ENCODE data around the gene SLC7A6OS.

The SLC7A6OS gene

GRCh38 chr16:68324336-68324735 lies 13.6 kb upstream of the SLC7A6OS start:
- Histone ChIP-seq H3K9ac (ENCODE audit: low read length) (no peak overlapping the region), H3K4me1 (ENCODE audit: control insufficient read depth, low read depth, low read length) (no peaks in the 10 kb centered on the region), H3K4me3 (ENCODE audit: low read length) (no peak overlapping the region), H3K27ac (ENCODE audit: low read depth, low read length) (no peak overlapping the region), H2BK15ac (replicated peaks; ENCODE audit: low read depth) (no peak overlapping the region), H4K5ac (ENCODE audit: low read length) (no peak overlapping the region), H3K79me2 (ENCODE audit: control insufficient read depth, insufficient read depth, low read length) (no peaks in the 10 kb centered on the region), H2BK120ac (ENCODE audit: low read depth, low read length) (no peak overlapping the region), H3K27me3 (ENCODE audit: insufficient read depth, low read length, poor library complexity) (no peaks in the 10 kb centered on the region), H3K4me2 (ENCODE audit: low read length) (no peak overlapping the region), H3K56ac (ENCODE audit: low read length) (no peak overlapping the region), H3K4ac (ENCODE audit: low read depth, low read length) (no peak overlapping the region), H4K8ac (ENCODE audit: low read depth, low read length) (no peak overlapping the region), H3K23ac (ENCODE audit: low read length) (no peak overlapping the region), H3K36me3 (ENCODE audit: control insufficient read depth, insufficient read depth, low read length) (peaks cover 9% of the 10 kb centered on the region), H2AK5ac (ENCODE audit: low read length) (no peak overlapping the region), H3K79me1 (ENCODE audit: low read length) (no peaks in the 10 kb centered on the region), H2BK5ac (ENCODE audit: low read length) (no peak overlapping the region), H3K18ac (ENCODE audit: low read length) (no peak overlapping the region)
- no CpG with 5 or more reads among the region's 5 CpGs for WGBS (ENCODE audit: extremely low coverage, insufficient coverage, low lambda C conversion rate)
- DNase-seq, result no peak

DNA sequence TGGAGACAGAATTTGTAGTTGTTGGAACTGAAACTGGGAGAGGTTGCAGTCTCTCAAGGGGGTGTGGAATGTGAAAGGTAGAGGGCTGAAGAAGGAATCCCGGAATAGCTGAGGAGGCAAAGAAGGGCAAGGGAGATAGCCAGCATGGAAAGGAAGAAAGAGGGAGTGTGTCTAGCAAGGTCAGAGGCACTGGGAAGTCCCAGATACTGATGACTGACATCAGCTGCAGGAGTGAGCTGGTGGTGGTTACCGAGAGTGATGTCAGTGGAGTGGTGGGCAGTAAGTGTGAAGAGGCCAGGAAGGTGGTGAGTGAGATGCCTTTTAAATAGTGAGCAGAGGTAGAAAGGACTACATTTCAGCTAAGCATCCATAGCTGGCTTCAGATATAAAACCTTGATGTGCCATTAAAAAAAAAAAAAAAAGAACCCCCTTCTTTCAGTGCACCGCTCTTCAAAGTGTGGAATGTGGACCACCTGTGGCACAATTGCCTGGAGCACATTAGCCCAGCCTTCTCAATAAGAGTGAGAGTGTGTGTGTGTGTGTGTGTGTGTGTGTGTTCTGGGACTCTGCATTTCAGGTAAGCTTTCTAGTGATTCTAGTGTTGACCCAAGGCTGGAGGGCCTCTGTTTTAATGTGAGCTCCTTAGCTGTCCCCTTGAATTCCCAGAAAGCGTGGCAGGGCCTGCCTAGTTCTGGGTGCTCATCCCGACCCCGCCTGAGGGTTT lies 8.6 kb upstream of the SLC7A6OS start:
- H3K79me1 ChIP-seq (ENCODE audit: low read length), result no peaks in the 10 kb centered on the region
- H3K4ac ChIP-seq (ENCODE audit: low read depth, low read length), result no peak overlapping the region
- no peak overlapping the region for H4K5ac ChIP-seq (ENCODE audit: low read length)
- H3K79me2 ChIP-seq (ENCODE audit: control insufficient read depth, insufficient read depth, low read length), result no peaks in the 10 kb centered on the region
- no peak overlapping the region for H3K18ac ChIP-seq (ENCODE audit: low read length)
- WGBS (ENCODE audit: extremely low coverage, insufficient coverage, low lambda C conversion rate), result no CpG with 5 or more reads among the region's 6 CpGs
- no peak overlapping the region for H3K23ac ChIP-seq (ENCODE audit: low read length)
- H2AK5ac ChIP-seq (ENCODE audit: low read length), result no peak overlapping the region
- no peaks in the 10 kb centered on the region for H3K4me1 ChIP-seq (ENCODE audit: control insufficient read depth, low read depth, low read length)
- H2BK15ac ChIP-seq (replicated peaks; ENCODE audit: low read depth), result no peak overlapping the region
- H4K8ac ChIP-seq (ENCODE audit: low read depth, low read length), result no peak overlapping the region
- no peak overlapping the region for H2BK120ac ChIP-seq (ENCODE audit: low read depth, low read length)
- H3K27ac ChIP-seq (ENCODE audit: low read depth, low read length), result no peak overlapping the region
- H2BK5ac ChIP-seq (ENCODE audit: low read length), result no peak overlapping the region
- H3K27me3 ChIP-seq (ENCODE audit: insufficient read depth, low read length, poor library complexity), result no peaks in the 10 kb centered on the region
- no peak overlapping the region for H3K9ac ChIP-seq (ENCODE audit: low read length)
- H3K4me3 ChIP-seq (ENCODE audit: low read length), result no peak overlapping the region
- peak; percentile 51 for DNase-seq
- H3K36me3 ChIP-seq (ENCODE audit: control insufficient read depth, insufficient read depth, low read length), result peaks cover 5% of the 10 kb centered on the region
- H3K56ac ChIP-seq (ENCODE audit: low read length), result no peak overlapping the region
- no peak overlapping the region for H3K4me2 ChIP-seq (ENCODE audit: low read length)

- Histone ChIP-seq H3K4me1 (ENCODE audit: control insufficient read depth, low read depth, low read length) (no peaks in the 10 kb centered on the region), H2AK5ac (ENCODE audit: low read length) (no peak overlapping the region), H3K79me1 (ENCODE audit: low read length) (peaks cover 6% of the 10 kb centered on the region), H2BK15ac (replicated peaks; ENCODE audit: low read depth) (no peak overlapping the region), H3K18ac (ENCODE audit: low read length) (no peak overlapping the region), H3K56ac (ENCODE audit: low read length) (no peak overlapping the region), H3K36me3 (ENCODE audit: control insufficient read depth, insufficient read depth, low read length) (no peaks in the 10 kb centered on the region), H3K4me3 (ENCODE audit: low read length) (no peak overlapping the region), H3K4ac (ENCODE audit: low read depth, low read length) (no peak overlapping the region), H2BK5ac (ENCODE audit: low read length) (no peak overlapping the region), H4K5ac (ENCODE audit: low read length) (no peak overlapping the region), H4K8ac (ENCODE audit: low read depth, low read length) (no peak overlapping the region), H3K27ac (ENCODE audit: low read depth, low read length) (no peak overlapping the region), H2BK120ac (ENCODE audit: low read depth, low read length) (no peak overlapping the region), H3K23ac (ENCODE audit: low read length) (no peak overlapping the region), H3K9ac (ENCODE audit: low read length) (no peak overlapping the region), H3K27me3 (ENCODE audit: insufficient read depth, low read length, poor library complexity) (no peaks in the 10 kb centered on the region), H3K79me2 (ENCODE audit: control insufficient read depth, insufficient read depth, low read length) (peaks cover 16% of the 10 kb centered on the region), H3K4me2 (ENCODE audit: low read length) (no peak overlapping the region)
- no peak for DNase-seq
- WGBS (ENCODE audit: extremely low coverage, insufficient coverage, low lambda C conversion rate), result no CpG with 5 or more reads among the region's 4 CpGs
These were observed 2.4 kb upstream of the SLC7A6OS start for GRCh38 chr16:68313116-68313515.

DNA sequence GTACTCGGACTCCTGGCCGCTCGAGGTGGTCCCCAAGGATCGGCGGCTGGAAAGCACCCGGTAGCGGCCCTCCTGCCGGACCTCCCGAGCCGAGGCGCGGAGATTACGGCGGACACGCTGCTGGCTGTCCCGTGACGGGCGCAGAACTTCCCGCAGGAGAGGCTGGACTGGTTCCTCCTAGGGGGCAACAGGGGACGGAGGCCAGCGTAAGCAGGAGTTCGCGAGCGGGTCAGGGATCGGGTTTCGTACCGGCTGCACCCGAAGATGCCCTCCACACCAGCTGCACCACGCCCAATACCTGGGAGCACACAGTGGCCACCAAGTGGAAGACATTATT lies 341 bp downstream of the SLC7A6OS start:
- no peak overlapping the region for H2BK15ac ChIP-seq (replicated peaks; ENCODE audit: low read depth)

DNA sequence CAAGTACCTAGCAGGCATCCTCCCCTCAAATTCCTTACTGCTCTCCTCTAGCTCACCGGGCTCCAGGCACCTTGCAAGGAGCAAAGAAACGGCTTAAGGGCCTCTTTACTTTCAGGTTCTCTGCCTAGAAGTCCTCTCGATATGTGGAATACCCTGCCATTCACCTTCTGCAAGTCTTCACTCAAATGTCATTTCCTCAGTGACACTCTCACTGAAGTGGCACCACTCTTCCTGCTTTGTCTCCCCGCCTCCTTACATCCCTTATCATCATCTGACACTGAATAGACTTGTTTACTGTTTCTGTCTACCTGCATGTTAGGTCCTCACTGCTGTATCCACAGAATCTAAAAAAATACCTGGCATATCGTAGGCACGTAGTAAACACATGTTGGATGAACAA lies 947 bp downstream of the SLC7A6OS start:
- Histone ChIP-seq H2BK120ac (ENCODE audit: low read depth, low read length) (no peak overlapping the region), H3K4ac (ENCODE audit: low read depth, low read length) (no peak overlapping the region), H3K4me1 (ENCODE audit: control insufficient read depth, low read depth, low read length) (no peaks in the 10 kb centered on the region), H2AK5ac (ENCODE audit: low read length) (no peak overlapping the region), H3K27me3 (ENCODE audit: insufficient read depth, low read length, poor library complexity) (no peaks in the 10 kb centered on the region), H3K79me1 (ENCODE audit: low read length) (peaks cover 6% of the 10 kb centered on the region), H3K4me3 (ENCODE audit: low read length) (peak overlapping the region; percentile 97), H3K9ac (ENCODE audit: low read length) (peak overlapping the region; percentile 96), H4K8ac (ENCODE audit: low read depth, low read length) (no peak overlapping the region), H3K18ac (ENCODE audit: low read length) (no peak overlapping the region), H3K36me3 (ENCODE audit: control insufficient read depth, insufficient read depth, low read length) (no peaks in the 10 kb centered on the region), H4K5ac (ENCODE audit: low read length) (no peak overlapping the region), H3K27ac (ENCODE audit: low read depth, low read length) (no peak overlapping the region), H2BK15ac (replicated peaks; ENCODE audit: low read depth) (no peak overlapping the region), H2BK5ac (ENCODE audit: low read length) (no peak overlapping the region), H3K79me2 (ENCODE audit: control insufficient read depth, insufficient read depth, low read length) (peaks cover 16% of the 10 kb centered on the region), H3K23ac (ENCODE audit: low read length) (no peak overlapping the region), H3K4me2 (ENCODE audit: low read length) (peak overlapping the region; percentile 18), H3K56ac (ENCODE audit: low read length) (peak overlapping the region; percentile 97)
- no CpG with 5 or more reads among the region's 6 CpGs for WGBS (ENCODE audit: extremely low coverage, insufficient coverage, low lambda C conversion rate)
- no peak for DNase-seq

More for the DNA sequence above, 341 bp downstream of the SLC7A6OS start:
- Histone ChIP-seq H3K4me1 (ENCODE audit: control insufficient read depth, low read depth, low read length) (no peaks in the 10 kb centered on the region), H3K23ac (ENCODE audit: low read length) (peak overlapping the region; percentile 7), H3K36me3 (ENCODE audit: control insufficient read depth, insufficient read depth, low read length) (no peaks in the 10 kb centered on the region), H3K18ac (ENCODE audit: low read length) (no peak overlapping the region), H3K4me2 (ENCODE audit: low read length) (peak overlapping the region; percentile 18), H3K79me2 (ENCODE audit: control insufficient read depth, insufficient read depth, low read length) (peaks cover 16% of the 10 kb centered on the region), H2BK5ac (ENCODE audit: low read length) (no peak overlapping the region), H3K27ac (ENCODE audit: low read depth, low read length) (peak overlapping the region; percentile 55), H4K8ac (ENCODE audit: low read depth, low read length) (peak overlapping the region; percentile 1), H3K9ac (ENCODE audit: low read length) (peak overlapping the region; percentile 96), H3K4ac (ENCODE audit: low read depth, low read length) (no peak overlapping the region), H2BK120ac (ENCODE audit: low read depth, low read length) (no peak overlapping the region), H4K5ac (ENCODE audit: low read length) (no peak overlapping the region), H3K56ac (ENCODE audit: low read length) (peak overlapping the region; percentile 97), H3K79me1 (ENCODE audit: low read length) (peaks cover 6% of the 10 kb centered on the region), H2AK5ac (ENCODE audit: low read length) (no peak overlapping the region), H3K27me3 (ENCODE audit: insufficient read depth, low read length, poor library complexity) (no peaks in the 10 kb centered on the region), H3K4me3 (ENCODE audit: low read length) (peak overlapping the region; percentile 97)
- DNase-seq, result no peak
- no CpG with 5 or more reads among the region's 29 CpGs for WGBS (ENCODE audit: extremely low coverage, insufficient coverage, low lambda C conversion rate)

- WGBS (ENCODE audit: extremely low coverage, insufficient coverage, low lambda C conversion rate), result no CpG with 5 or more reads among the region's 3 CpGs
- no peaks in the 10 kb centered on the region for H3K4me1 ChIP-seq (ENCODE audit: control insufficient read depth, low read depth, low read length)
- peaks cover 12% of the 10 kb centered on the region for H3K79me2 ChIP-seq (ENCODE audit: control insufficient read depth, insufficient read depth, low read length)
- no peak overlapping the region for H3K4me2 ChIP-seq (ENCODE audit: low read length)
- DNase-seq, result no peak
- H2BK5ac ChIP-seq (ENCODE audit: low read length), result no peak overlapping the region
- H2BK120ac ChIP-seq (ENCODE audit: low read depth, low read length), result no peak overlapping the region
- H3K27ac ChIP-seq (ENCODE audit: low read depth, low read length), result no peak overlapping the region
- H3K9ac ChIP-seq (ENCODE audit: low read length), result no peak overlapping the region
- no peak overlapping the region for H3K23ac ChIP-seq (ENCODE audit: low read length)
- H3K27me3 ChIP-seq (ENCODE audit: insufficient read depth, low read length, poor library complexity), result no peaks in the 10 kb centered on the region
- H2AK5ac ChIP-seq (ENCODE audit: low read length), result no peak overlapping the region
- H4K8ac ChIP-seq (ENCODE audit: low read depth, low read length), result no peak overlapping the region
- no peak overlapping the region for H3K18ac ChIP-seq (ENCODE audit: low read length)
- H3K56ac ChIP-seq (ENCODE audit: low read length), result no peak overlapping the region
- no peak overlapping the region for H4K5ac ChIP-seq (ENCODE audit: low read length)
- H3K4me3 ChIP-seq (ENCODE audit: low read length), result no peak overlapping the region
- H2BK15ac ChIP-seq (replicated peaks; ENCODE audit: low read depth), result no peak overlapping the region
- peaks cover 2% of the 10 kb centered on the region for H3K36me3 ChIP-seq (ENCODE audit: control insufficient read depth, insufficient read depth, low read length)
- H3K4ac ChIP-seq (ENCODE audit: low read depth, low read length), result no peak overlapping the region
- peaks cover 4% of the 10 kb centered on the region for H3K79me1 ChIP-seq (ENCODE audit: low read length)
These were observed 4.1 kb downstream of the SLC7A6OS start for GRCh38 chr16:68306633-68307032.
